Activated CD8-positive, alpha-beta T cell treated with anti-CD3 and anti-CD28 coated beads, Interleukin-2, amount 10 ng/mL, durations not matched to agents 7 days and 5 days (primary cell): ENCODE measurements around the gene DYDC1. TPM values are rescaled to one million over a fixed set of nuclear protein-coding genes. Genes with fewer than 3 reads are reported as not detected.

Source experiments
- ATAC-seq: fragments of 150-1000 bp; cut with Tn5 transposase; one replicate; pipeline ENCODE4 v1.10.0; 2021; ENCODE audit warnings: moderate library complexity
- CTCF ChIA-PET: fragments of 350-600 bp; sonication (Branson Sonifier 250); formaldehyde crosslinking; loops from one replicate; lab custom pipeline; 2021; ENCODE audit warnings: antibody characterized with exemption; lab: Charles Lee
- POLR2A ChIA-PET: fragments of 350-600 bp; sonication (Branson Sonifier 250); formaldehyde crosslinking; loops from one replicate; lab custom pipeline; 2021; ENCODE audit warnings: antibody characterized with exemption; lab: Charles Lee
- DNase-seq: peaks from one replicate; pipeline ENCODE4 v3.0.0-alpha.2; 2020
- H3K27ac Mint-ChIP-seq: one replicate; pipeline ENCODE4 v1.8.0; 2021; ENCODE audit warnings: mild to moderate bottlenecking, mixed read lengths
- H3K27me3 Mint-ChIP-seq: one replicate; pipeline ENCODE4 v1.8.0; 2021; ENCODE audit warnings: low read depth, mixed read lengths
- H3K36me3 Mint-ChIP-seq: one replicate; pipeline ENCODE4 v1.8.0; 2021; ENCODE audit warnings: low read depth, mixed read lengths
- H3K4me1 Mint-ChIP-seq: one replicate; pipeline ENCODE4 v1.8.0; 2021; ENCODE audit warnings: low read depth, mixed read lengths
- H3K4me3 Mint-ChIP-seq: one replicate; pipeline ENCODE4 v1.8.0; 2021; ENCODE audit warnings: mild to moderate bottlenecking, mixed read lengths
- H3K9me3 Mint-ChIP-seq: one replicate; pipeline ENCODE4 v1.8.0; 2022; ENCODE audit warnings: mixed read lengths; ENCODE audit not compliant: insufficient read depth
- total RNA-seq, 2 experiments: library from RNA; stranded (reverse); gene quantifications; one replicate each; pipeline ENCODE4 v1.2.3, GENCODE V29; 2021

The DYDC1 gene
- total RNA-seq = not detected

DNA sequence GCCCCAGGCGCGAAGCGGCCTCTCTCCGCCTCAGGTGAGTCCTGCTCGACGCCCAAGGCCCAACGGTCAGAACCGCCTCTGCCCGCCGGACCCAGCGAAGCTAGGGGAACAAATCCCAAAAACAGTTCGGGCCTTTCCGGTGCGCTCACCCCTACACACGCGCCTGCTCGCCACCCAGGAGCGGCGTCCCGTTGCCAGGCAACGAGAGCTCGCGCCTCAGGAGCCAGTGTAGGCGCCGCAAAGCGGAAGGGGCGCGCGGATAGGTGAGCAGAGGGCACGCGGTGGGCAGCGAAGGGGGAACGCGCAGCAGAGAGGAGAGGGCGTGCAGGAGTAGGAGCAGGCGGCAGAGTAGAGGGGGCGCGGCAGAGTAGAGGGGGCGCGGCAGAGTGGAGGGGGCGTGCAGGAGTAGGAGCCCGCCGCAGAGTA lies at the start of gene DYDC1, which contains the start of gene DYDC2:
Gene DYDC1 (minus strand): TSS at position 193 of the 426 bp plus-strand sequence. CDS start 4,154 bp downstream, outside the sequence.
Gene DYDC2 (plus strand): TSS at position 219 of the 426 bp plus-strand sequence. CDS start 5,663 bp downstream, outside the sequence.
- ATAC-seq (peak; percentile 91), DNase-seq (peak; percentile 69)
- ChIA-PET CTCF (interaction anchor here (2.0 kb wide), 1 partner anchor 21 kb away, joined by 8 read pairs; no protein-coding TSS in a partner anchor), POLR2A (no interaction called here)
- Mint-ChIP-seq H3K27ac (no peak within 1 kb of the TSS), H3K4me1 (peaks cover 10% of the 10 kb centered on the region), H3K36me3 (no peaks in the 10 kb centered on the region), H3K9me3 (no peaks in the 10 kb centered on the region), H3K27me3 (peaks cover 41% of the 10 kb centered on the region), H3K4me3 (peak within 1 kb of the TSS; percentile 57)

DNA sequence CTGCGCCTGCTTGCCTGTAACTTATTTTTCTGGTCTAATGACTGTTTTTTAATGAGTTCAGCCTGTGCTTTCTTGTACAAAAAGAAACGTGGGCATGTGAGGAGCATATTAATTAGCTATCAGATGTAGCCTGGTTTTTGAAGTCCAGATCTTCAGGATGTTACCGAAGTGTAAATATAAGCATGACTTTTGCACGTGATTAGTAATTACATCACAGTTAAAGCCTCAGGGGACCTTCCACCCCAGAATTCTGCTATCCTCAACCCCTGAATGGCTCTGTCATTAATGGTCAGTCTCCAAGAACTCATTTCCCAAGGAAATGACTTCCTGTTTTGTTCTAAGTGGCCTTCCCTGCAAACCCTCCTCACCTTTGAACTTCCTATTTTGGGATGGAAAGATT lies 49.6 kb upstream of the DYDC1 start:
- POLR2A ChIA-PET = interaction anchor here (0.7 kb wide), 1 partner anchor 10 kb away, joined by 4 read pairs; no protein-coding TSS in a partner anchor

DNA sequence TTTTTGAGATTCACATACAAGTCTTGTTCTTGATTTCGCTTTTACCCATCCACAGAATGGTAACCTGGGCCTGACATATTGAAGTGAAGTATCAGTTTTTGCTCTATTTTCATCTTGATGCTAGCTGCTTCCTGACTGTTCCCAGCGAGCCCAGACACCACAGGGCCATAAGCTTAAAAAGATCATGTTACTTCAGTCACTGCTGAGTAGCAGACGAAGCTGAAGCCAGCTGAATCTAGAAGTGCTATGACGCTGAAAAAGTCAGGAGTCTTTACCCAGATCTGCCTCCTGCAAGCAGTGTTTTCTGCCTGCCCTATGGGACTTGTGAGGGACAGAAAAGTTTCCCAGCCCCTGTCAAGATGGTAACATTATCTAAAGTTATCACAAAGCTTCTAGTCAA lies 49.1 kb upstream of the DYDC1 start:
- DNase-seq (no peak), ATAC-seq (no peak)
- Mint-ChIP-seq H3K4me3 (no peak overlapping the region), H3K4me1 (peaks cover 13% of the 10 kb centered on the region), H3K27ac (no peak overlapping the region), H3K9me3 (no peaks in the 10 kb centered on the region), H3K36me3 (peaks cover 2% of the 10 kb centered on the region), H3K27me3 (peaks cover 10% of the 10 kb centered on the region)
- ChIA-PET CTCF (interaction anchor here (1.0 to 3.9 kb wide), 7 partner anchors 23 to 125 kb away, joined by 3 to 32 read pairs (median 4); no protein-coding TSS in a partner anchor), POLR2A (interaction anchor here (0.7 kb wide), 1 partner anchor 10 kb away, joined by 4 read pairs; no protein-coding TSS in a partner anchor)

More for the DNA sequence above, 49.6 kb upstream of the DYDC1 start:
- peaks cover 10% of the 10 kb centered on the region for H3K27me3 Mint-ChIP-seq
- H3K4me3 Mint-ChIP-seq = no peak overlapping the region
- no peaks in the 10 kb centered on the region for H3K9me3 Mint-ChIP-seq
- CTCF ChIA-PET = interaction anchor here (1.5 to 3.9 kb wide), 5 partner anchors 23 to 99 kb away, joined by 3 to 32 read pairs (median 9); no protein-coding TSS in a partner anchor
- ATAC-seq (no peak), DNase-seq (no peak)
- peaks cover 13% of the 10 kb centered on the region for H3K4me1 Mint-ChIP-seq
- H3K36me3 Mint-ChIP-seq = peaks cover 2% of the 10 kb centered on the region
- no peak overlapping the region for H3K27ac Mint-ChIP-seq

DNA sequence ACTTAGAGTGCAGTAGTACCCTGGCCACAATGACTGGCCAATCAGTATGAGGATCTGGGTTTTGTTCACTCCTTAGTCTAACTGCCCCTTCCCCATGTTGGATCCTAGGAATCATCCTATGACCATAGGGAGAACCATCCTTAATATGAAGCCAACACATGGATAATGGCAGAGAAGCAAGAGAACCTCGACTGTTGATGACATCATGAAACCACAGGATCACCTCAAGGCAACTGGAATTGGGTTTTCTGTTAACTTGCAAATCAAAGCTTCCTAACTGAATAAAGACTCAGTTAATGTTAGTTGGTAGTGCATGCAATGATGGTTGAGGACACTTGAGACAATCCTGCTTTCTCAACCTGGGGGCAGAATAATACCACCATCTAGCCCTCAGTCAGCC lies 48.5 kb upstream of the DYDC1 start:
- Mint-ChIP-seq H3K27ac (no peak overlapping the region), H3K4me1 (peaks cover 13% of the 10 kb centered on the region), H3K4me3 (no peak overlapping the region), H3K27me3 (peaks cover 10% of the 10 kb centered on the region), H3K9me3 (no peaks in the 10 kb centered on the region), H3K36me3 (peaks cover 2% of the 10 kb centered on the region)
- DNase-seq (no peak), ATAC-seq (no peak)
- ChIA-PET CTCF (interaction anchor here (1.0 to 3.9 kb wide), 6 partner anchors 22 to 125 kb away, joined by 3 to 32 read pairs (median 6); no protein-coding TSS in a partner anchor), POLR2A (no interaction called here)

GRCh38 chr10:80400136-80400804 lies 43.7 kb upstream of the DYDC1 start:
- Mint-ChIP-seq H3K9me3 (no peaks in the 10 kb centered on the region), H3K27me3 (peaks cover 9% of the 10 kb centered on the region), H3K36me3 (no peaks in the 10 kb centered on the region), H3K27ac (no peak overlapping the region), H3K4me3 (no peak overlapping the region), H3K4me1 (no peaks in the 10 kb centered on the region)
- CTCF ChIA-PET = no interaction called here
- DNase-seq = no peak
- no peak for ATAC-seq
- POLR2A ChIA-PET = no interaction called here

DNA sequence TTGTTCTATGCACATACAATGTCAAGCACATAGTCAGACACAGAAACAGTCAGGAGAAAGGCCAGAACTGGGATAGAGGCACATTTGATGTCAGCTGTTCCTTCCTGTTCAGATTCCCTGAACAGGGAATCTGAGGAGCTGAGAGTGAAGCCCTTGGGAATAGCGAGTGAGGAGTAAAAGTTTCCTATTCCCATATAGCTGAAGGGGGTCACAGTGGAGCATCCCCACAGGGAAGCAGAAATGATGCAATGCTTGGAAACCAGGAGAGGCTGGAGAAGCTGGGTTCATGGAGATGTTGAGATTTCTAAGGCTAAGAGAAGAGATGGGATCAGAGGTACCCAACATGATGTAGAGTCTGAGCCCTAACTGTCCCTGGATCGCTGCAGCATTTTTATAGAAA lies 40.5 kb upstream of the DYDC1 start:
- no peak overlapping the region for H3K4me3 Mint-ChIP-seq
- H3K4me1 Mint-ChIP-seq = no peaks in the 10 kb centered on the region
- H3K9me3 Mint-ChIP-seq = no peaks in the 10 kb centered on the region
- DNase-seq (no peak), ATAC-seq (no peak)
- H3K27ac Mint-ChIP-seq = no peak overlapping the region
- POLR2A ChIA-PET = no interaction called here
- no peaks in the 10 kb centered on the region for H3K36me3 Mint-ChIP-seq
- peaks cover 8% of the 10 kb centered on the region for H3K27me3 Mint-ChIP-seq
- CTCF ChIA-PET = interaction anchor here (0.7 to 1.6 kb wide), 4 partner anchors 14 to 109 kb away, joined by 3 to 5 read pairs (median 4); no protein-coding TSS in a partner anchor

GRCh38 chr10:80394358-80394916 lies 37.9 kb upstream of the DYDC1 start:
- POLR2A ChIA-PET = no interaction called here
- H3K4me1 Mint-ChIP-seq = no peaks in the 10 kb centered on the region
- CTCF ChIA-PET = interaction anchor here (0.7 kb wide), 1 partner anchor 111 kb away, joined by 3 read pairs; no protein-coding TSS in a partner anchor
- DNase-seq = no peak
- no peaks in the 10 kb centered on the region for H3K36me3 Mint-ChIP-seq
- H3K27me3 Mint-ChIP-seq = peaks cover 8% of the 10 kb centered on the region
- no peak overlapping the region for H3K4me3 Mint-ChIP-seq
- H3K27ac Mint-ChIP-seq = no peak overlapping the region
- H3K9me3 Mint-ChIP-seq = no peaks in the 10 kb centered on the region
- ATAC-seq = no peak

DNA sequence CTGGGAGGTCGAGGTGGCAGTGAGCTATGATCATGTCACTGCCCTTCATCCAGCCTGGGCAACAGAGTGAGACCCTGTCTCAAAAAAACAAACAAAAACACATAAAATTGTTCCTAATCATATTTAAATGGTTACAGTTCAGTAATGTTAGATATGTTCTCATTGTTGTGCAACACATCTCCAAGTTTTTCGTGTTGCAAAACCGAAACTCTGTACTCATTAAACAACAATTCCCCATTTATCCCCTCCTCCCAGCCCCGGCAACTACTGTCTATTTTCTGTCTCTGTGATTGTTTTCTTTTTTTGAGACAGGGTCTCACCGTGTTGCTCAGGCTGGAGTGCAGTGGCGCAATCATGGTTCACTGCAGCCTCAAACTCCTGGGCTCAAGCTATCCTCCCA lies 35.7 kb upstream of the DYDC1 start:
- Mint-ChIP-seq H3K4me3 (no peak overlapping the region), H3K36me3 (no peaks in the 10 kb centered on the region), H3K27ac (no peak overlapping the region), H3K27me3 (peaks cover 7% of the 10 kb centered on the region), H3K9me3 (no peaks in the 10 kb centered on the region), H3K4me1 (no peaks in the 10 kb centered on the region)
- POLR2A ChIA-PET = no interaction called here
- DNase-seq (no peak), ATAC-seq (no peak)
- CTCF ChIA-PET = no interaction called here

- POLR2A ChIA-PET = no interaction called here
Measured at GRCh38 chr10:80390740-80391139, 34.2 kb upstream of the DYDC1 start.

DNA sequence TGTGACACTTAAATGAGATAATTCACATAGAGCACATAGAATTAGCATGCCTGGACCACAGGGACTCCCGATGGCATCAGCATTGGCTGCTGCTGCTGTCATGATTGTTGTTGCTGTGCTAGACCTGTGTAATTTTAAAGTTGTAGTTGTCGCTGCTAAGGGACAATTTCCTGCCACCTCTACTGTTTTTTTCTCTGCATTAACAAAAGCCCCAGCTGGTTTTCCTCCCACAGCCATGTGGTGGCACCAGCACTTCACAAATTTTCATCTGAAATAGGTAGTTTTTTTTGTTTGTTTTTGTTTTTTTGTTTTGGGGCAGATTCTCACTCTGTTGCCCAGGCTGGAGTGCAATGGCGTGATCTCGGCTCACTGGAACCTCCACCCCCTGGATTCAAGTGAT lies 26.4 kb upstream of the DYDC1 start:
- ATAC-seq = peak; percentile 68
- Mint-ChIP-seq H3K4me1 (peaks cover 14% of the 10 kb centered on the region), H3K27ac (no peak overlapping the region), H3K27me3 (peaks cover 12% of the 10 kb centered on the region), H3K4me3 (no peak overlapping the region), H3K9me3 (no peaks in the 10 kb centered on the region), H3K36me3 (no peaks in the 10 kb centered on the region)
- ChIA-PET CTCF (interaction anchor here (0.6 to 4.7 kb wide), 29 partner anchors 8 to 636 kb away, joined by 3 to 57 read pairs (median 3); no protein-coding TSS in a partner anchor), POLR2A (no interaction called here)
- peak; percentile 76 for DNase-seq

More at GRCh38 chr10:80390740-80391139, 34.2 kb upstream of the DYDC1 start:
- no peak overlapping the region for H3K27ac Mint-ChIP-seq
- H3K27me3 Mint-ChIP-seq = peaks cover 3% of the 10 kb centered on the region
- CTCF ChIA-PET = interaction anchor here (1.2 kb wide), 1 partner anchor 114 kb away, joined by 5 read pairs; no protein-coding TSS in a partner anchor
- H3K4me3 Mint-ChIP-seq = no peak overlapping the region
- no peaks in the 10 kb centered on the region for H3K4me1 Mint-ChIP-seq
- H3K9me3 Mint-ChIP-seq = no peaks in the 10 kb centered on the region
- ATAC-seq = no peak
- H3K36me3 Mint-ChIP-seq = no peaks in the 10 kb centered on the region
- no peak for DNase-seq

GRCh38 chr10:80380185-80380584 lies 23.6 kb upstream of the DYDC1 start:
- H3K4me1 Mint-ChIP-seq = peaks cover 14% of the 10 kb centered on the region
- H3K9me3 Mint-ChIP-seq = no peaks in the 10 kb centered on the region
- POLR2A ChIA-PET = no interaction called here
- no peaks in the 10 kb centered on the region for H3K36me3 Mint-ChIP-seq
- H3K27me3 Mint-ChIP-seq = peaks cover 15% of the 10 kb centered on the region
- H3K4me3 Mint-ChIP-seq = no peak overlapping the region
- ATAC-seq (no peak), DNase-seq (no peak)
- CTCF ChIA-PET = interaction anchor here (0.6 to 4.7 kb wide), 6 partner anchors 62 to 216 kb away, joined by 3 to 51 read pairs (median 4); no protein-coding TSS in a partner anchor
- no peak overlapping the region for H3K27ac Mint-ChIP-seq
